Cardiac muscle cell (in vitro differentiated cells and primary cell): ENCODE results near the gene OTUB2. TPM values are rescaled to one million over a fixed set of nuclear protein-coding genes. Genes with fewer than 3 reads are reported as not detected.

Source experiments
- DNase-seq, 2 donors: peaks; one replicate each; pipeline versions ENCODE4 v3.0.0 to v3.0.0-alpha.2; 2010 to 2017; ENCODE audit warnings: low read depth in 1 of 2, low spot score in 1 of 2
- H3K27ac ChIP-seq: fragments of 200-600 bp; sonication (generic); 2 replicates; pipeline ENCODE4 v1.5.1; 2016
- H3K27me3 ChIP-seq: fragments of 200-600 bp; sonication (generic); 2 replicates; pipeline ENCODE4 v1.6.0; 2016; ENCODE audit warnings: control low read depth
- H3K36me3 ChIP-seq: fragments of 200-600 bp; sonication (generic); 2 replicates; pipeline ENCODE4 v1.5.1; 2016; ENCODE audit warnings: control low read depth
- H3K4me1 ChIP-seq: fragments of 200-600 bp; sonication (generic); 2 replicates; pipeline ENCODE4 v1.8.1; 2017; ENCODE audit warnings: low read depth, mild to moderate bottlenecking, mixed run types
- H3K4me3 ChIP-seq: fragments of 200-600 bp; sonication (generic); 2 replicates; pipeline ENCODE4 v1.5.1; 2016; ENCODE audit warnings: mild to moderate bottlenecking
- H3K9me3 ChIP-seq: fragments of 200-600 bp; sonication (generic); 2 replicates; pipeline ENCODE4 v1.5.1; 2017; ENCODE audit warnings: low read depth, mild to moderate bottlenecking, control low read depth
- polyA plus RNA-seq: library from polyadenylated mRNA; unstranded; fragments of >200 nt; fragmentation: Nextera tagmentation; extraction: Ambion mirVana; gene quantifications from 2 replicates; pipeline ENCODE4 v1.2.1, GENCODE V29; 2016
- total RNA-seq: library from RNA; depleted of rRNA; stranded (reverse); fragments of >200 nt; gene quantifications from 2 replicates; pipeline ENCODE4 v1.2.3, GENCODE V29; 2016
- TF ChIP-seq, protein P1 (sequence below): IDR thresholded peaks from 2 replicates; pipeline ENCODE4 v1.5.1; 2012; ENCODE audit warnings: low read depth, mild to moderate bottlenecking, low read length

The OTUB2 gene
- total and polyA plus RNA-seq, 2 experiments from 2014 or later, result 4.1 to 4.4 TPM

DNA sequence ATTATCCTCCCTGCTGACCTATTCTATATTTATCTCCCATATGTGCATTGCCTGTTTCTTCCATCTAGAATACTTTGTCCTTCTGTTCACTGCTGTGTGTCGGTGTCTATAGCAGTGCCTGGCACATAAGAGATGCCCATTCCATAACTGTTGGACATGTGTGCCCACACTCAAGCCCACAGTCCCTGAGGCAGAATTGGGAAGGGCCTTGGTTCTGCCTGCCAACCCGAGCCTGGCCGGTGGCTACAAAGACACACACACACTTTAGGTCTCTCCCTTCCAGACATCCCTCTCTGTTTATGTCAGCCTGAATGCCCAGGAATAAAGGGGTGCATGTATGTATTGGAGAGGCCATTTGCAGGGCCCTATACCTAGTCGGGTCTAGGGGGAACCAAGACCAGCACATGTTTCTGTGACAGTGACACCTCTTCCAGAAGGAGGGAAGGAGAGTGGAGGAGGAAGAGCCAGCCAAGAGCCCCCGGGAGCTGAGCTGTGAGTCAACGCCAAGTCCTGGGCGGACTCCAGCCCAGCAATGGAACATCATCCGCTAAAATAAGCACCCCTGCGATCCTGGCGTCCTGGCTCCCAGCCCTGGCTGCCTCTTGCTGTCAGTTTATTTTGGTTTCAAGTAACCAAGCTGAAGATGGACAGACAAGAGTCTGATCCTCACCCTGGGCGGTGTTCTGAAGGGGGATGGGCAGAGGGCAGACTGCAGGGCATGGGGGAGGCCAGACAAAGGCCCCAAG lies 45.5 kb upstream of the OTUB2 start:
- H3K36me3 ChIP-seq, result no peaks in the 10 kb centered on the region
- peaks cover 39% of the 10 kb centered on the region for H3K4me1 ChIP-seq
- H3K27me3 ChIP-seq, result no peaks in the 10 kb centered on the region
- peak overlapping the region; percentile 16 for H3K27ac ChIP-seq
- no peaks in the 10 kb centered on the region for H3K9me3 ChIP-seq
- TF ChIP-seq, protein P1, sequence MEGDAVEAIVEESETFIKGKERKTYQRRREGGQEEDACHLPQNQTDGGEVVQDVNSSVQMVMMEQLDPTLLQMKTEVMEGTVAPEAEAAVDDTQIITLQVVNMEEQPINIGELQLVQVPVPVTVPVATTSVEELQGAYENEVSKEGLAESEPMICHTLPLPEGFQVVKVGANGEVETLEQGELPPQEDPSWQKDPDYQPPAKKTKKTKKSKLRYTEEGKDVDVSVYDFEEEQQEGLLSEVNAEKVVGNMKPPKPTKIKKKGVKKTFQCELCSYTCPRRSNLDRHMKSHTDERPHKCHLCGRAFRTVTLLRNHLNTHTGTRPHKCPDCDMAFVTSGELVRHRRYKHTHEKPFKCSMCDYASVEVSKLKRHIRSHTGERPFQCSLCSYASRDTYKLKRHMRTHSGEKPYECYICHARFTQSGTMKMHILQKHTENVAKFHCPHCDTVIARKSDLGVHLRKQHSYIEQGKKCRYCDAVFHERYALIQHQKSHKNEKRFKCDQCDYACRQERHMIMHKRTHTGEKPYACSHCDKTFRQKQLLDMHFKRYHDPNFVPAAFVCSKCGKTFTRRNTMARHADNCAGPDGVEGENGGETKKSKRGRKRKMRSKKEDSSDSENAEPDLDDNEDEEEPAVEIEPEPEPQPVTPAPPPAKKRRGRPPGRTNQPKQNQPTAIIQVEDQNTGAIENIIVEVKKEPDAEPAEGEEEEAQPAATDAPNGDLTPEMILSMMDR, result no peak
- peak in 1 of 2 donors; percentile 7 for DNase-seq
- no peak overlapping the region for H3K4me3 ChIP-seq

GRCh38 chr14:93981316-93982229 lies 44.6 kb upstream of the OTUB2 start:
- peak overlapping the region; percentile 16 for H3K27ac ChIP-seq
- DNase-seq, result no peak
- TF ChIP-seq, protein P1, result no peak

DNA sequence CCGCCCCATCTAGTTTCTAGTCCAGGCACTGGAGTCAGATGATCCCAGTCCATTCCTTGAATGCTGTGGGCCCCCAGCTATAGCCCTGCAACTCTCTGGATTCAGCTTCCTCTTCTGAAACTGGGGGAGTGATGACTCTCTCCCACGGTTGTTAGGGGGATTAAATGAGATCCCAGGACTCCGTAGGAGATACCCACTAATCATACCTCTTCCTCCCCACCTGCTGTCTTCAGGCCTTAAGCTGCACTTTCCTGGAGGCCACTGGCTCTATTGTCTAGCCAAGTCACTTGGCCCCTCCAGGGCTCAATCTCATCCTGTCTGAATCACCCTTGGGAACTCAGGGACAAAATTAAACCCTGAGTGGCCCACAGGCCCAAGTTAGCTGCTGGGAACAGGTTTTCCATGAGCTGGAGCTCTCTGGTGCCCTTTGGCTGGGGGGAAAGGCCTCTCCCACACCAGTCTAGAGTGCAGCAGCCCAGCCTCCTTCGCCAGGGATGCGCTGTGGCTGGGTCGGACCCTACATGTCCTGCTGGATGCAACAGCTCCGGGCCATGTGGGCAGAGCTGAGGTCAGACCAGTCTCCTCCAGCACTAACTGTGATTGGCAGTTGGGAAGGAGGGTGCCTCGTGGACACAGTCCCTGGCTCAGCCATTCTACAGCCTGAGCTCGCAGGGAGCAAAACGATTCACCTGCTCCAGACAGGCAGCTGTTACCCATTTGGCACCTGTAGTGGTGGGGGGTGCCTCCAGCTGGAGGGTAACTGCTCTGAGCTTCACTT lies 43.7 kb upstream of the OTUB2 start:
- no peak overlapping the region for H3K4me3 ChIP-seq
- TF ChIP-seq, protein P1, result no peak
- H3K4me1 ChIP-seq, result peaks cover 36% of the 10 kb centered on the region
- no peaks in the 10 kb centered on the region for H3K36me3 ChIP-seq
- DNase-seq, result no peak
- peak overlapping the region; percentile 14 for H3K27ac ChIP-seq
- no peaks in the 10 kb centered on the region for H3K9me3 ChIP-seq
- H3K27me3 ChIP-seq, result no peaks in the 10 kb centered on the region

More at GRCh38 chr14:93981316-93982229, 44.6 kb upstream of the OTUB2 start:
- Histone ChIP-seq H3K4me1 (peaks cover 36% of the 10 kb centered on the region), H3K9me3 (no peaks in the 10 kb centered on the region), H3K27me3 (no peaks in the 10 kb centered on the region), H3K36me3 (no peaks in the 10 kb centered on the region), H3K4me3 (no peak overlapping the region)

DNA sequence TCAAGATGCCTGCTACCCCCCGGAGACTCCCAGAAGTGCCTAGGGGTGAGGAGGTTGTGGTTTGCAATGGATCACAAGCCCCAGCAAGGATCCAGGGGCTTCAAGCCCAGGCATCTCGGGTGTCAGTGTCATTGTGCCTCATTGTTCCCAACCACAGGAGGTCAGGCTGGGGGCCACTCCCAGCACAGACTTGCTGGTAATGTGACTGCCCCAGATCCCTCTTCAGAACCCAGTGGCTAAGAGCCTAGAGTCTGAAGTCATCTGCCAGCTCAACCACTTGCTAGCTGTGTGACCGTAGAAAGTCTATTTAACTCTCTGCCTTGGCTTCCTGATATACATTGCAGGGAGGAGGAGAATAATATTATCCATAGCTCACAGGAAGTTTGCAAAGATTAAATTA lies 42.1 kb upstream of the OTUB2 start:
- no peak overlapping the region for H3K4me3 ChIP-seq
- H3K4me1 ChIP-seq, result peaks cover 37% of the 10 kb centered on the region
- H3K36me3 ChIP-seq, result no peaks in the 10 kb centered on the region
- DNase-seq, result no peak
- no peak overlapping the region for H3K27ac ChIP-seq
- H3K27me3 ChIP-seq, result no peaks in the 10 kb centered on the region
- no peaks in the 10 kb centered on the region for H3K9me3 ChIP-seq
- TF ChIP-seq, protein P1, result no peak

GRCh38 chr14:93984987-93985410 lies 41.1 kb upstream of the OTUB2 start:
- H3K27ac ChIP-seq, result peak overlapping the region; percentile 61
- DNase-seq, result peak; percentile 72 to 79
- H3K4me1 ChIP-seq, result peaks cover 37% of the 10 kb centered on the region
- H3K36me3 ChIP-seq, result no peaks in the 10 kb centered on the region
- no peaks in the 10 kb centered on the region for H3K9me3 ChIP-seq
- no peak overlapping the region for H3K4me3 ChIP-seq
- TF ChIP-seq, protein P1, result peak; percentile 41
- no peaks in the 10 kb centered on the region for H3K27me3 ChIP-seq
